ENCODE results near the gene SF3B6.

Gene SF3B6

GRCh38 chr2:24072259-24072658 is 3.9 kb downstream of the SF3B6 start:
- intact Hi-C loops (cut with DNase I) = loop anchor here (10.0 kb wide), 1 partner anchor 53 kb away; the partner anchor contains the start of genes FAM228B and PFN4
- no peak for DNase-seq

- intact Hi-C loops (cut with DNase I) = no loop called here
- DNase-seq = no peak
Measured at GRCh38 chr2:24065341-24065740, 10.8 kb downstream of the SF3B6 start.

- no peak for DNase-seq
- intact Hi-C loops (cut with DNase I) = no loop called here
Measured at GRCh38 chr2:24058564-24059271, 17.4 kb downstream of the SF3B6 start.

GRCh38 chr2:24055750-24056149 is 20.4 kb downstream of the SF3B6 start:
- intact Hi-C loops (cut with DNase I) = no loop called here

DNA sequence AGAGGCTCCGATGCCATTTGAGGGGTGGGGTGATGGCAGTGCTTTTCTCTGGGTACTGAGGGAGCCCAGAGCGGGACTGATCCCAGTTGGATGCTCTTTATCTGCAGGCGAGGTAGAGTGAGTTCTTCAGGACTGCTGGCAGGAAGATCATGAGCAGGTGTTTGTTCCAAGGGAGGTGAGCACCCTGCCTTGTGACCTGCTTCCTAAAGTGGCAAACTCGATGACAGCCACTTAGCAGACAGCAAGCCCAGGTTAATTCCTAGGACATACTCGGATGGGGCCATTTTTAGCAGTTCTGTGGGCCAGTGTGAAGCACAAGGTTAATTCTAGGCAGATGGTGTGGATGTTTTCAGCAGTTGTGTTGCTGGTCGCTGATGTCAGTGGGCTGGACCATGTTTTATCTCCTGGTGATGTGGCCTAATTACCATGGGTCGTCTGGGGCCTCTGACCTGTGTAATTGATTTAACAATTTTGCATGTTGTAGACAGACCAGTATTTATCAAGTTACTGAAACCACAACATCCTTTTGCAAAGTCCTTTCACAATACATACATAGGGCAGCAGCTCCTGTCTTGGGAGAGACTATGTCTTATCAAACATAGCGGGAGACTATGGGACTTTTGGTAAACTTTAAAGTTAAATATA is 21.6 kb downstream of the SF3B6 start:
- intact Hi-C loops (cut with DNase I) = no loop called here
- no peak for DNase-seq

More at GRCh38 chr2:24055750-24056149, 20.4 kb downstream of the SF3B6 start:
- no peak for DNase-seq

DNA sequence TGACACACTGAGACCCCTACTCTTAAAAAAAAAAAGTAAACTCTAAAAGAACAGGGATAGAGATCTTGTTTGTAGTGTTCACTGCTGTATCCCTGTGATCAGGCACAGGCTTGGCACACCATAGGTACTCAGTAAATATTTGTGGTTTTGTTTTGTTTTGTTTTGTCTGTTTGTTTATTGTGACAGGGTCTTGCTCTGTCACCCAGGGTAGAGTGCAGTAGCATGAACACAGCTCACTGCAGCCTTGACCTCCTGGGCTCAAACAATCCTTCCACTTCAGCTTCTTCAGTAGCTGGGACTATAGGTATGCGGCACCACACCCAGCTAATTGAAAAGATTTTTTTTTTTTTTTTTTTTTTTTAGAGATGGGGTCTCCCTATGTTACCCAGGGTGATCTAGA is 23.2 kb downstream of the SF3B6 start:
- no peak for DNase-seq
- intact Hi-C loops (cut with DNase I) = no loop called here

DNA sequence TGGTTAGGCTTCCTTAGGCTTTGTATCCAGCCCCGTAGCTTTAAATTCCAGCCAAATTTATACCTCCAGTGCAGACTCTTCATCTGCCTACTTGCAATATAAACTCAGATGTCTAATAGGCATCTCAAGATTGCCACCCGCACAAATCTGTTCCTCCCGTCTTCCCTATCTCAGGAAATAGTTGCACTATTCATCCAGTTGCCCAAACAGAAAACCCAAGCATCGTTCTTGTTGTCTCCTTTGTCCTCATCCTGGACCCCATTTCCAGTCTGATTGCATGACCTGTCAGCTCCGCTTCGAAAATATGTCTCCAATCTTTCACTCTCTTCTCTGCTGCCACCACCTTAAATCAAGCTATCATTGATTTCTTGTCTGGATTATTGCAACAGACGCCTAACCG is 24.3 kb downstream of the SF3B6 start:
- DNase-seq = peak in 9 of 42 donors; percentile 12 to 53 (median 26)
- intact Hi-C loops (cut with DNase I) = no loop called here

DNA sequence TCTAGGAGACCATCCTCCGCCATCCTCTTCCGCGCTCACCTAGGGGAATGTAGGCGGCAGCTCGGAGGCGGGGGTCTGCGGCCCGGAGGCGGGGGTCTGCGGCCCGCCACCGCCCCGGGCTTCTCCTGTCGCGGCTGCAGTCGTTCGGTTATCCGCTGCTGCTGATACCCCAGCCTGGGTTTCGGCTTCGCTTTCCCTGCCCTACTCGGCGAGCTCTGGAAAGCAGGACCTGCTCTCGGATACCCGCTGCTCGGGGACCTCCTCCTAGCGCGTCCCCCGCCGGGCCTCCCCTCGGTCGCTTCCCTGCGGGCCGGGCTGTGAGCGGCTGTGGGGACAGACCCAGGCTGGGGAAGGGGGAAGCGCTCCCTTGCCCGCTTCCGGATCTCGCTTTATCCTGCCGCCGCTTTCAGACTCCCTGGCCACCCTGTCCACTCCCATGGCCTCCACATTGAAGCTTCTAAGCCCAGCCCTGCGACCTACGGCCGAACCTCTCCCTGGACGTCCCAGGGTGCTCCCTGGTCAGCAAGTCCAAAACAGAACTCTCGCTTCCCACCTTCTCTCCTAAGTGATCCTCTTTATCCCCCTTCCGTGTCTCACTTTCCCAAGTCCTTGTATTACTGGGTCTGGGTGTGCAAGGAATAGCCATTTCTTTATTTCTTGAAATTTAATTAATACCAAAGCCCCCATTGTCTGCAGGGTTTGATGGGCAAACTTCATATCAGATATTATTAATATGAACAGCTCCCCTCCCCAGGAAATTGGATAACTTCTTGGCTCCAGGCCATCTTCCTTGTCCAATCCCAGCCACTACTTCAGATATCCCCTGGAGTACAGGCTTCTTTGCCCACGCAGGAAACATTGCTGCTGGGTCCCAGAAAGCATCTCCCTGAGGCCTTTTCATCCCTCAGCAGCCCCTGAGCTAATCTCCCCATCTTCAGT is 25.8 kb downstream of the SF3B6 start:
- intact Hi-C loops (cut with DNase I) = no loop called here
- DNase-seq = peak in 37 of 42 donors; percentile 20 to 72 (median 42)

DNA sequence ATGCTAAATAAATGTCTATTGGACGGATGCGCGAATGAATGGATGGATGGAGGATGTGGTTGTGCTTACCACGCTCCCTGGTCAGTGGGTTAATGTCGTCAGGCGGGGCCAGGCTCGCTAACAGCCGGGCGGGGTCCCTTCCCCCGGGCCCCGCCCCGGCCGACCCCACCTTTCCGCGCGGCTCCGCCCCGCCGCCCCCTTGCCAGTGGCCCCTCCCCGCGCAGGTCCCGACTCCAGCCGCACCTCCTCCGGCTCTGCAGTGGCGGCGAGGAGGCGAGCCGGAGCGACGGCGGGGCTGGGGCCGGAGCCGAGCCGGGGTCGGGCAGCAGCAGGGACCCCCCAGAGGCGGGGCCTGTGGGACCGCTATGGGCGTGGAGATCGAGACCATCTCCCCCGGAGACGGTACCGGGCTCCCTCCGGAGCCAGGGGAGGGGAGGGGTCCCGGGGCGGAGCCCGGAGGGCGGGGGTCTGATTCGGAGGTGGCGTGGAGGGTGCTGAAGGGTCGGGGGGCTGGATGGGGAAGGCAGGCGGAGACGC is 26.6 kb downstream of the SF3B6 start, which contains the start of gene FKBP1B:
TSS of gene FKBP1B (plus strand) at position 257 of the 537 bp plus-strand sequence. CDS start at position 366, 109 bp downstream.
- intact Hi-C loops (cut with DNase I) = loop anchor here (10.0 kb wide), 1 partner anchor 125 kb away; the partner anchor contains the start of gene ATAD2B
- peak; percentile 18 to 91 (median 72) for DNase-seq

DNA sequence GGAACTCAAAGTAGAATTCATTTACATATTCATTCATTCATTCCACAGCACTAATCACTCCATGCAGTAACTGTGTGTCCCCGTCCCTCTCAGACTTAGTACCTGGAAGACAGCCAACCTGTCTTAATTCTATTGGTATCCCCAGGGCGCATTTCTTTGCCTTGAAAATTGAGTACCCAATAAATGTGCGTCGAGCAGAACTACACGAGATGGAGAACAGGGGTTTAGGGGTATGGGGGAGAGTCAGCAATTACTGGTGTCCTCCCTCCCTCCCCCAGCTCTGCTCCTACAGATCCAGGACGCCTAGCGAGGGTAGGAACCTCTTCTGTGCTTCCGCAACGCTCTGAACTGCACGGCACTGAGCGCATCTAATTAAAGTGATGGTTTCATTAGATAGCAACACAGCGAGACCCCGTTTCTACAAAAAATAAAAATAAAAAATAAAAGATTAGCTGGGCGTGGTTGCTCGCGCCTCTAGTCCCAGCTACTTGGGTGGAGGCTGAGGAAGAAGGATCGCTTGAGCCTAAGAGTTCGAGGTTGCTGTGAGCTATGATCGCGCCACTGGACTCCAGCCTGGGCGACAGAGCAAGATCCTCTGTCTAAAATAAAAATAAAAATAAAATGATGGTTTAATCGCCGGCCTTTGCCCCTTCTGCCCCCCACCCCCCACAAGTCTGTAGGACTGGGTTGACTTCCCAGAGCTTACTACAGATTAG is 27.2 kb downstream of the SF3B6 start:
- intact Hi-C loops (cut with DNase I) = loop anchor here (10.0 kb wide), 1 partner anchor 124 kb away; the partner anchor contains the start of gene ATAD2B
- peak in 4 of 42 donors; percentile 13 to 42 (median 27) for DNase-seq

- no peak for DNase-seq
- intact Hi-C loops (cut with DNase I) = loop anchor here (10.0 kb wide), 1 partner anchor 123 kb away; the partner anchor contains the start of gene ATAD2B
Measured at GRCh38 chr2:24047703-24048033, 28.5 kb downstream of the SF3B6 start.

DNA sequence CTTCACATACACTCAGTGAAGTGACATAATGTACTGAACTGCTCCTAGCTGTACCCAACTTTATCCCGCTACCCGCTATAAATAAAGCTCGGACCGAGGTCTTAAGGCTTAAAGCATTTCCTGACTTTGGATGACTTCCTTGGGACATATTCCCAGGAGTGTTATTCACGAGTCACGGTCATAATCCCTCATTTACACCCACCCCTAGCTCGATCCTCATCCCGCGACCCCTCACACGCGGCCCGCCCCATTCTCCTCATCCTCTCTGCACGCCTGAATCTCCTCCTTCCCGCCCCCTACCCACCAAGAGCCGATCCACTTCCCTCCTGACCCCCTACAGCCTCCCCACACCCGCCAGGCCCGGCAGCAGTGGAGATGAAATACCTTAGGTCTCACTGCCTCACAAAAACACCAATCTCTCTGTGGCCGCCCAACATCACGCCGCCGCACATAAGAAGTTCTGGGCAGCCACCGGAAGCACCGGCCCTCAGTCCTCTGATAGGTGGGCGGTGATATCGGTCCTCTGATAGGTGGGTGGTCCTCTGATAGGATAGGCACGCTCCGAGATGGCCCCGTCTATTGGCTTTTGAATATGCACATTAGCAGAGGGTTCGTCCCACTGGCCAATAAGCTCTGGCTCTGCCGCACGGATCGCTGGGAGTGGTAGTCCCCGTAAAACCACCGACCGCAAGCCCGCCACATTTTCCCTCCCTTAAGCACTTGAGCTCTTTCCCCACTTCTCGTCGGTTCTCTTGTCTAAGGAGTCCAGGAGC is 29.0 kb downstream of the SF3B6 start, which contains the start of gene WDCP:
TSS of gene WDCP (minus strand) at position 462 of the 773 bp plus-strand sequence. CDS start 7,897 bp downstream, outside the sequence.
- DNase-seq = peak; percentile 91 to 100 (median 98)
- intact Hi-C loops (cut with DNase I) = loop anchor here (10.0 kb wide), 1 partner anchor 122 kb away; the partner anchor contains the start of gene ATAD2B

GRCh38 chr2:24046599-24046929 is 29.6 kb downstream of the SF3B6 start:
- no peak for DNase-seq
- intact Hi-C loops (cut with DNase I) = loop anchor here (10.0 kb wide), 1 partner anchor 122 kb away; the partner anchor contains the start of gene ATAD2B

DNA sequence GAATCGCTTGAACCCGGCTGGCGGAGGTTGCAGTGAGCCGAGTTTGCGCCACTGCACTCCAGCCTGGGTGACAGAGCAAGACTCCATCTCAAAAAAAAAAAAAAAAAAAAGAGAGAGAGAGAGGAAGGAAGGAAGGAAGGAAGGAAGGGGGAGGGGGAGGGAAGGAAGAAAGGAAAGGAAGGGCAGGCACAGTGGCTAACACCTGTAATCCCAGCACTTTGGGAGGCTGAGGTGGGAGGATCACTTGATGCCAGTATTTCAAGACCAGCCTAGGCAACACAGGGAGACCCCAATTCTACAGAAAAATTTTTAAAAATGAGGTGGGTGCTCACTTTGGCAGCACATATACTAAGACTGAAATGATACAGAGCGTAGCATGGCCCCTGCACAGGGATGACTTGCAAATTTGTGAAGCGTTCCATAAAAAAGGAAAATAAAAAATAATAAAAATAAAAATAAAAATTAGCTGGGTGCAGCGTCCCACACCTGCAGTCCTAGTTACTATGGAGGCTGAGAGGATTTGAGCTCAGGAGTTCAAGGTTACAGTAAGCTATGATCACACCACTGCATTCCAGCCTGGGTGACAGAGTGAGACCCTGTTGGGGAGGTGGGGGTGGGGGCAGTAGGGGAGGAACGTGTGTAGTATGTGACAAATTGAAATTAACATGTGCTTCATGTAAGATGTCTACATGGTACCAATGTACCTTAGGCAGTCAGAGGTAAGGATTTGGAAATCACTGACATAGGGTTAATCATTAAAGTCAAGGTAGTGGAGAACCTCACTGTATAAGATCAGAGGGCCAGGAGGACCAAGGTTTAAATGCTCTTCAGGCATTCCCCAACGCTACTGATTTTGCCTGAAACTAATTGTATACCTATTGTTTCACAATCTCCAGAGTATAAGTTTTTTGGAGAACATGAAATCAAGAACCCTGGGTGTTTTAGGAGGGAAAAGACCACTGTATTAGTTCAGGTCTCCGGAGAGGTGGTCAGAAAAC is 30.3 kb downstream of the SF3B6 start:
- intact Hi-C loops (cut with DNase I) = loop anchor here (10.0 kb wide), 1 partner anchor 121 kb away; the partner anchor contains the start of gene ATAD2B
- peak in 1 of 42 donors; percentile 2 for DNase-seq

DNA sequence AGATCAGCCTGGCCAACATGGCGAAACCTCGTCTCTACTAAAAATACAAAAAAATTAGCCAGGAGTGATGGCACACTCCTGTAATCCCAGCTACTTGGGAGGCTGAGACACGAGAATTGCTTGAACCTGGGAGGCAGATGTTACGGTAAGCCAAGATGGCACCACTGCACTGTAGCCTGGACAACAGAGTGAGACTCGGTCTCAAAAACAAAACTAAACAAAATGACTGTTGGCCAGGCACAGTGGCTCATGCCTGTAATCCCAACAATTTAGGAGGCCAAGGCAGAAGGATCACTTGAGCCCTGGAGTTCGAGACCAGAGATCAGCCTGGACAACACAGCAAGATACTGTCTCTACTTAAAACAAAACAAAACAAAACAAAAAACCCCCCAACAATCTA is 33.0 kb downstream of the SF3B6 start:
- intact Hi-C loops (cut with DNase I) = loop anchor here (10.0 kb wide), 1 partner anchor 118 kb away; the partner anchor contains the start of gene ATAD2B
- peak in 1 of 42 donors; percentile 13 for DNase-seq

DNA sequence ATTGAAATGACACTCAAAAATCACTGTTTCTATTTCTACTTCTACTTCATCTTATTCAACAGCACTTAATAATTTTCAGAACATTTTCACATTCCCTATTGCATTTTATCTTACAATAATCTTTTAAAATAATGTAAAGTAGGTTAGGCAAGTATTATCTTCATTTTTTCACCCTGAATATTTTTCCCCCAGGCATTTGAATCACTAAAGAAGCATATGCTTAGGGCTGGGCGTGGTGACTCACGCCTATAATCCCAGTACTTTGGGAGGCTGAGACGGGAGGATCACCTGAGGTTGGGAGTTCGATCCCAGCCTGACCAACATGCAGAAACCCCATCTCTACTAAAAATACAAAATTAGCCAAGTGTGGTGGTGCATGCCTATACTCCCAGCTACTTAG is 35.6 kb downstream of the SF3B6 start:
- intact Hi-C loops (cut with DNase I) = loop anchor here (10.0 kb wide), 1 partner anchor 116 kb away; the partner anchor contains the start of gene ATAD2B
- no peak for DNase-seq

All from head of caudate nucleus (tissue), 42 donors.